ENCODE results near the gene KDM6A. TPM values are rescaled to one million over a fixed set of nuclear protein-coding genes. Genes with fewer than 3 reads are reported as not detected.

KDM6A gene
- polyA plus RNA-seq, 1 donor (not counting 4 experiments of a cell fraction or from before 2014, with no cell fraction given): 64.2 TPM

DNA sequence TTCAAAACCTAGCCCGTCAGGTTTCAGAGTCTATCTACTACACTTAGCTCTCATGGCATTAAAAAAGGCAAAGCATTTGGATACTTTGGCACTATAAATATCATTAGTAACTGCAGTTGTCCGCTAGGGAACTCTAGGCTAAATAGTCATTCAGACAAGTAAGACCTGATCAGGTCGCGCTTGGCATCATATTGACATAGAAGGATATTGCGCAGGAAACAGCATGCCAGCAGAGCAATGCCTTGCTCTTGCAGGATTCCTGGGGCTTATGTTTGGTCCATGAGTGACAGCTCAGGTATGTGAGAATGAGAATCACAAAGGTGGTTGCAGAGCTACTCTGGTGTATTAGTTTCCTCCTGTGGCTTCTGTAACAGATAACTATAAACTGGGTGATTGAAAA, 62.7 kb downstream of the KDM6A start:
- H4K20me1 ChIP-seq (ENCODE audit: control insufficient read depth, extremely low read depth, insufficient read depth, low read length): no peaks in the 10 kb centered on the region
- DNase-seq (ENCODE audit: low read depth, low spot score): peak; percentile 73
- H3K9me1 ChIP-seq (ENCODE audit: control insufficient read depth, extremely low read depth, insufficient read depth, low read length): no peaks in the 10 kb centered on the region
- no peak overlapping the region for H3K4me2 ChIP-seq (ENCODE audit: control insufficient read depth, extremely low read depth, insufficient read depth, low read depth, low read length)
- TF ChIP-seq EZH2 (IDR thresholded peaks at IDR 0.05; ENCODE audit: low read length): no peak
- TF ChIP-seq, protein P1, sequence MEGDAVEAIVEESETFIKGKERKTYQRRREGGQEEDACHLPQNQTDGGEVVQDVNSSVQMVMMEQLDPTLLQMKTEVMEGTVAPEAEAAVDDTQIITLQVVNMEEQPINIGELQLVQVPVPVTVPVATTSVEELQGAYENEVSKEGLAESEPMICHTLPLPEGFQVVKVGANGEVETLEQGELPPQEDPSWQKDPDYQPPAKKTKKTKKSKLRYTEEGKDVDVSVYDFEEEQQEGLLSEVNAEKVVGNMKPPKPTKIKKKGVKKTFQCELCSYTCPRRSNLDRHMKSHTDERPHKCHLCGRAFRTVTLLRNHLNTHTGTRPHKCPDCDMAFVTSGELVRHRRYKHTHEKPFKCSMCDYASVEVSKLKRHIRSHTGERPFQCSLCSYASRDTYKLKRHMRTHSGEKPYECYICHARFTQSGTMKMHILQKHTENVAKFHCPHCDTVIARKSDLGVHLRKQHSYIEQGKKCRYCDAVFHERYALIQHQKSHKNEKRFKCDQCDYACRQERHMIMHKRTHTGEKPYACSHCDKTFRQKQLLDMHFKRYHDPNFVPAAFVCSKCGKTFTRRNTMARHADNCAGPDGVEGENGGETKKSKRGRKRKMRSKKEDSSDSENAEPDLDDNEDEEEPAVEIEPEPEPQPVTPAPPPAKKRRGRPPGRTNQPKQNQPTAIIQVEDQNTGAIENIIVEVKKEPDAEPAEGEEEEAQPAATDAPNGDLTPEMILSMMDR (optimal IDR thresholded peaks at IDR 0.05 in 1 of 3, IDR thresholded peaks at IDR 0.05 in 1 of 3, conservative IDR thresholded peaks at IDR 0.05 in 1 of 3; ENCODE audit: extremely low read depth in 1 of 3, insufficient read depth in 2 of 3, low read length in 3 of 3): peak in 1 of 3 experiments; percentile 22
- no peaks in the 10 kb centered on the region for H3K9me3 ChIP-seq (ENCODE audit: control insufficient read depth, low read depth, low read length)
- peak; percentile 75 for FAIRE-seq
- peaks cover 83% of the 10 kb centered on the region for H3K79me2 ChIP-seq (ENCODE audit: control insufficient read depth, insufficient read depth, low read length)
- H3K27ac ChIP-seq (ENCODE audit: control insufficient read depth, insufficient read depth, low read length): no peak overlapping the region
- H3K9ac ChIP-seq (ENCODE audit: control insufficient read depth, extremely low read depth, insufficient read depth, low read length): no peak overlapping the region
- H3K36me3 ChIP-seq (ENCODE audit: control insufficient read depth in 2 of 2, extremely low read depth in 1 of 2, insufficient read depth in 2 of 2, low read length in 2 of 2): no peaks in the 10 kb centered on the region
- no peak overlapping the region for H2AFZ ChIP-seq (ENCODE audit: control insufficient read depth, low read length)
- H3K27me3 ChIP-seq (ENCODE audit: control insufficient read depth, extremely low read depth, insufficient read depth, low read length): no peaks in the 10 kb centered on the region
- peaks cover 9% of the 10 kb centered on the region for H3K4me1 ChIP-seq (ENCODE audit: control insufficient read depth, extremely low read depth, insufficient read depth, low read length)
- dilution Hi-C loops (cut with MboI; ENCODE audit: extremely low pct_ligation_motif_present, low sequenced_read_pairs): no loop called here
- H3K4me3 ChIP-seq (ENCODE audit: control insufficient read depth in 2 of 3, extremely low read depth in 1 of 3, insufficient read depth in 2 of 3, low read depth in 1 of 3, low read length in 3 of 3): no peak overlapping the region

DNA sequence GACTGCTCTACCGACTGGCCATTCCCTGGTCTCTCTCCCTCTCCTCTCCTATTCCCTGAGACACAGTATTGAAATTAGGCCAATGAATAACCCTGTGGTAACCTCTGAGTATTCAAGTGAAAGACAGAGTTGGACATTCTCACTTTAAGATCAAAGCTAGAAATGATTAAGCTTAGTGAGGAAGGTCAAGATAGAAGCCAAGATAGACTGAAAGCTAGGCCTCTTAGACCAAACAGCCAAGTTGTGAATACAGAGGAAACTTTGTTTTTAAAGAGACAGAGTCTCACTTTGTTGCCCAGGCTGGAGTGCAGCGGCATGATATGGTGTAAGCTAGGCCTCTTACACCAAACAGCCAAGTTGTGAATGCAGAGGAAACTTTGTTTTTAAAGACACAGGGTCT, 64.6 kb downstream of the KDM6A start:
- Histone ChIP-seq H3K9ac (ENCODE audit: control insufficient read depth, extremely low read depth, insufficient read depth, low read length) (no peak overlapping the region), H3K9me3 (ENCODE audit: control insufficient read depth, low read depth, low read length) (no peaks in the 10 kb centered on the region), H3K9me1 (ENCODE audit: control insufficient read depth, extremely low read depth, insufficient read depth, low read length) (no peaks in the 10 kb centered on the region), H3K36me3 (ENCODE audit: control insufficient read depth in 2 of 2, extremely low read depth in 1 of 2, insufficient read depth in 2 of 2, low read length in 2 of 2) (no peaks in the 10 kb centered on the region), H3K4me1 (ENCODE audit: control insufficient read depth, extremely low read depth, insufficient read depth, low read length) (peaks cover 9% of the 10 kb centered on the region), H3K4me2 (ENCODE audit: control insufficient read depth, extremely low read depth, insufficient read depth, low read depth, low read length) (no peak overlapping the region), H3K79me2 (ENCODE audit: control insufficient read depth, insufficient read depth, low read length) (peaks cover 75% of the 10 kb centered on the region), H4K20me1 (ENCODE audit: control insufficient read depth, extremely low read depth, insufficient read depth, low read length) (no peaks in the 10 kb centered on the region), H2AFZ (ENCODE audit: control insufficient read depth, low read length) (no peak overlapping the region), H3K27ac (ENCODE audit: control insufficient read depth, insufficient read depth, low read length) (no peak overlapping the region), H3K4me3 (ENCODE audit: control insufficient read depth in 2 of 3, extremely low read depth in 1 of 3, insufficient read depth in 2 of 3, low read depth in 1 of 3, low read length in 3 of 3) (no peak overlapping the region), H3K27me3 (ENCODE audit: control insufficient read depth, extremely low read depth, insufficient read depth, low read length) (no peaks in the 10 kb centered on the region)
- no peak for FAIRE-seq
- dilution Hi-C loops (cut with MboI; ENCODE audit: extremely low pct_ligation_motif_present, low sequenced_read_pairs): no loop called here
- TF ChIP-seq EZH2 (IDR thresholded peaks at IDR 0.05; ENCODE audit: low read length): no peak
- TF ChIP-seq, protein P1 (optimal IDR thresholded peaks at IDR 0.05 in 1 of 3, IDR thresholded peaks at IDR 0.05 in 1 of 3, conservative IDR thresholded peaks at IDR 0.05 in 1 of 3; ENCODE audit: extremely low read depth in 1 of 3, insufficient read depth in 2 of 3, low read length in 3 of 3): no peak
- no peak for DNase-seq (ENCODE audit: low read depth, low spot score)
